Tibial artery (tissue), 4 donors: ENCODE data around the gene TNFAIP8L1.
"Not testable (repeated sequence)": the region's sequence is repeated elsewhere in the genome, so short reads cannot be mapped to it uniquely, and the experiment has no call there.

Experiments
- DNase-seq, 2 donors: peaks; one replicate each; pipeline ENCODE4 v3.0.0-alpha.2; 2019
- H3K27ac ChIP-seq, 2 donors: fragments of 200-600 bp; sonication (generic) in 1 of 2; 1 replicate in 1 of 2; 2 replicates in 1 of 2; pipeline ENCODE4 v1.5.1; 2018 to 2019; ENCODE audit warnings: mild to moderate bottlenecking in 1 of 2
- H3K27me3 ChIP-seq, 2 donors: fragments of 200-600 bp; sonication (generic) in 1 of 2; one replicate each; pipeline versions ENCODE4 v1.5.1 to v1.6.0; 2016 to 2019
- H3K36me3 ChIP-seq, 3 donors: fragments of 200-600 bp; sonication (generic) in 2 of 3; one replicate each; pipeline ENCODE4 v1.5.1; 2016 to 2019; ENCODE audit warnings: mild to moderate bottlenecking in 2 of 3
- H3K4me1 ChIP-seq, 4 donors: fragments of 200-600 bp; sonication (generic) in 2 of 4; 1 replicate in 3 of 4; 2 replicates in 1 of 4; pipeline ENCODE4 v1.5.1; 2016 to 2019
- H3K4me3 ChIP-seq, 2 donors: fragments of 200-600 bp; sonication (generic) in 1 of 2; 1 replicate in 1 of 2; 2 replicates in 1 of 2; pipeline ENCODE4 v1.5.1; 2018 to 2019; ENCODE audit warnings: mild to moderate bottlenecking in 2 of 2
- H3K9me3 ChIP-seq, 3 donors: fragments of 200-600 bp; sonication (generic) in 1 of 3; one replicate each; pipeline ENCODE4 v1.5.1; 2016 to 2019
- CTCF ChIP-seq, 2 experiments: fragments of 200-600 bp in 1 of 2; fragments of 450-650 bp in 1 of 2; IDR thresholded peaks; one replicate each; pipeline ENCODE4 v1.5.1; 2017 to 2019; ENCODE audit warnings: antibody characterized with exemption in 2 of 2, mild to moderate bottlenecking in 1 of 2, moderate library complexity in 1 of 2
- intact Hi-C: fragments of 100-400 bp; cut with DNase I; formaldehyde crosslinking; loops from one replicate; pipeline ENCODE4 v1.15.0; 2023; ENCODE audit warnings: low total_unique reads

TNFAIP8L1 gene

DNA sequence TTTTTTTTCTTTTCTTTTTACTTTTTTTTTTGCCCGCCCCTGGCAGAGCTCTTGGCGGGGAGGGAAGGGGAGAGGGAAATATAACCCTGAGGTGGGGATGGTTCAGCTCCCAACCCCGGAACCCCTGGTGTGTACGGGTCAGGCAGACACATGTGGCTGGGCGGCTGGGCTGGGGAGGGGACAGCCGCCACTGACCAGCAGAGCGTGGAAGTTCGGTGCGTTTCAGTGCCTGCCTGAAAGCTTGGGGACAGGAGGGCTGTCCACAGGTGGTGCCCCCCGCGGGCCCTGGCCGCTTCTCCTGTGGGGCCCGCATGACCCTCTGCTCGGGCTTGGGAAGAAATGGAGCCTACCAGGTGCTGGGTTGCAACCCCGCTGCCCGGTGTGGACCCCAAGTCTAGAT is 36.0 kb downstream of the TNFAIP8L1 start:
- DNase-seq = no peak
- TF ChIP-seq CTCF (IDR thresholded peaks at IDR 0.05) = no peak
- Histone ChIP-seq H3K27ac (no peak overlapping the region), H3K4me3 (no peak overlapping the region), H3K4me1 (peaks cover 0 to 10% (median 0%) of the 10 kb centered on the region in 4 donors), H3K27me3 (no peaks in the 10 kb centered on the region), H3K36me3 (peaks cover 18 to 62% (median 44%) of the 10 kb centered on the region in 3 donors), H3K9me3 (no peaks in the 10 kb centered on the region)
- intact Hi-C loops = no loop called here

GRCh38 chr19:4676955-4677731 is 37.8 kb downstream of the TNFAIP8L1 start:
- no peak for DNase-seq
- intact Hi-C loops = no loop called here
- Histone ChIP-seq H3K27ac (no peak overlapping the region), H3K27me3 (no peaks in the 10 kb centered on the region), H3K4me1 (no peaks in the 10 kb centered on the region), H3K9me3 (no peaks in the 10 kb centered on the region), H3K36me3 (peaks cover 33 to 77% (median 51%) of the 10 kb centered on the region in 3 donors), H3K4me3 (no peak overlapping the region)
- no peak for TF ChIP-seq CTCF (IDR thresholded peaks at IDR 0.05)

- Histone ChIP-seq H3K36me3 (peaks cover 53 to 97% (median 71%) of the 10 kb centered on the region in 3 donors), H3K4me3 (no peak overlapping the region), H3K27me3 (no peaks in the 10 kb centered on the region), H3K4me1 (no peaks in the 10 kb centered on the region), H3K9me3 (no peaks in the 10 kb centered on the region), H3K27ac (no peak overlapping the region)
- intact Hi-C loops = no loop called here
- TF ChIP-seq CTCF (IDR thresholded peaks at IDR 0.05) = no peak
- DNase-seq = no peak
These were observed 39.8 kb downstream of the TNFAIP8L1 start for GRCh38 chr19:4678881-4679790.

- H3K27me3 ChIP-seq, DNase-seq, H3K4me1 ChIP-seq, intact Hi-C loops, H3K27ac ChIP-seq, H3K4me3 ChIP-seq, H3K9me3 ChIP-seq: not testable (repeated sequence)
- peaks cover 59 to 97% (median 80%) of the 10 kb centered on the region in 3 donors for H3K36me3 ChIP-seq
These were observed 40.7 kb downstream of the TNFAIP8L1 start for GRCh38 chr19:4680021-4680420.

- no peak for TF ChIP-seq CTCF (IDR thresholded peaks at IDR 0.05)
- no peaks in the 10 kb centered on the region for H3K9me3 ChIP-seq
- H3K27ac ChIP-seq = no peak overlapping the region
- no peaks in the 10 kb centered on the region for H3K27me3 ChIP-seq
- no peak overlapping the region for H3K4me3 ChIP-seq
- H3K36me3 ChIP-seq = peaks cover 74 to 97% (median 81%) of the 10 kb centered on the region in 3 donors
- intact Hi-C loops = no loop called here
- no peak for DNase-seq
- H3K4me1 ChIP-seq = no peaks in the 10 kb centered on the region
These were observed 43.3 kb downstream of the TNFAIP8L1 start for GRCh38 chr19:4682417-4683200.
